SJCRH30 (cell line): ENCODE measurements around the gene EBF4. TPM values are rescaled to one million over a fixed set of nuclear protein-coding genes. Genes with fewer than 3 reads are reported as not detected.
"Not testable (repeated sequence)": the region's sequence is repeated elsewhere in the genome, so short reads cannot be mapped to it uniquely, and the experiment has no call there.

Experiments used
- DNase-seq, 2 experiments: peaks; one replicate each; pipeline ENCODE4 v3.0.0-alpha.2; 2015 to 2020
- H3K27ac ChIP-seq: fragments of 250-450 bp; sonication (Bioruptor Pico); 2 replicates; pipeline ENCODE4 v1.5.1; 2020; ENCODE audit warnings: mild to moderate bottlenecking, moderate library complexity
- H3K27me3 ChIP-seq: fragments of 250-450 bp; sonication (Bioruptor Pico); 2 replicates; pipeline ENCODE4 v1.5.1; 2020; ENCODE audit warnings: mild to moderate bottlenecking, moderate library complexity
- H3K36me3 ChIP-seq: fragments of 250-450 bp; sonication (Bioruptor Pico); 2 replicates; pipeline ENCODE4 v1.5.1; 2020; ENCODE audit warnings: mild to moderate bottlenecking, moderate library complexity
- H3K4me1 ChIP-seq: fragments of 250-450 bp; sonication (Bioruptor Pico); 2 replicates; pipeline ENCODE4 v1.5.1; 2020; ENCODE audit warnings: mild to moderate bottlenecking, moderate library complexity
- H3K4me3 ChIP-seq: fragments of 250-450 bp; sonication (Bioruptor Pico); 2 replicates; pipeline ENCODE4 v1.5.1; 2020; ENCODE audit warnings: mild to moderate bottlenecking, moderate library complexity
- H3K9me3 ChIP-seq: fragments of 250-450 bp; sonication (Bioruptor Pico); replicated peaks from 2 replicates; pipeline ENCODE4 v1.5.1; 2020; ENCODE audit warnings: mild to moderate bottlenecking, moderate library complexity
- total RNA-seq: library from RNA; depleted of rRNA; stranded (reverse); fragments of >200 nt; shearing (Covaris generic); gene quantifications from 2 replicates; pipeline ENCODE4 v1.2.3, GENCODE V29; 2014

Gene EBF4
- total RNA-seq, 1 experiment from 2014 or later: 5.2 TPM

GRCh38 chr20:2658414-2659354 is 33.9 kb upstream of the EBF4 start:
- DNase-seq: peak; percentile 33 to 56
- H3K27ac ChIP-seq: no peak overlapping the region

DNA sequence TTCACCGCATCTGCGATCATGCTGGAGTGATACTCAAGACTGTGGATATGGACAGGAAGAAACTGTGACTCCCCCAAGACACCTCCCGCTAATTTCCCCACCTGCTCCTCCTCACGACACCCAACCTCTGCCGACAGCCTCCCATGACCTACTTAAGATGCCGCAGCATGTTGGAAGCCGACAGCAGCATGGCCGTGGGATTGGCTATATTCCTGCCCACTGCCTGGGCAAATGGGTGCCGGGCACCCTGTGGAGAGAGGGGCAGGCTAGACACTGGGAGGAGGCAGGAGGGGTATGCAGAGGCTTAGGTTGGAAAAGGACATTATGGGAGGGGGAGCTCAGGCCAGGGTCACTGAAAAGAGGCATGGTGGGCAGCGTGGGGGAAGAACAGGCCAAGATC is 33.0 kb upstream of the EBF4 start:
- H3K36me3 ChIP-seq: peaks cover 52% of the 10 kb centered on the region
- no peaks in the 10 kb centered on the region for H3K9me3 ChIP-seq
- no peak overlapping the region for H3K4me3 ChIP-seq
- H3K27ac ChIP-seq: no peak overlapping the region
- H3K27me3 ChIP-seq: no peaks in the 10 kb centered on the region
- H3K4me1 ChIP-seq: peaks cover 4% of the 10 kb centered on the region; the same call in 1 of the 2 replicates
- DNase-seq: no peak

More at GRCh38 chr20:2658414-2659354, 33.9 kb upstream of the EBF4 start:
- Histone ChIP-seq H3K4me3 (no peak overlapping the region), H3K9me3 (no peaks in the 10 kb centered on the region), H3K36me3 (peaks cover 61% of the 10 kb centered on the region), H3K27me3 (no peaks in the 10 kb centered on the region), H3K4me1 (peaks cover 11% of the 10 kb centered on the region)

GRCh38 chr20:2663364-2663886 is 29.2 kb upstream of the EBF4 start:
- DNase-seq: no peak
- H3K36me3 ChIP-seq: peaks cover 14% of the 10 kb centered on the region
- H3K9me3 ChIP-seq: no peaks in the 10 kb centered on the region
- H3K4me1 ChIP-seq: peaks cover 4% of the 10 kb centered on the region; the same call in 1 of the 2 replicates
- peak overlapping the region; percentile 74 for H3K4me3 ChIP-seq
- peak overlapping the region; percentile 81 for H3K27ac ChIP-seq
- no peaks in the 10 kb centered on the region for H3K27me3 ChIP-seq

- Histone ChIP-seq H3K9me3 (no peaks in the 10 kb centered on the region), H3K4me3 (peak within 1 kb of the TSS; percentile 74), H3K27me3 (no peaks in the 10 kb centered on the region), H3K36me3 (peaks cover 10% of the 10 kb centered on the region; the same call in 1 of the 2 replicates), H3K27ac (peak within 1 kb of the TSS; percentile 81), H3K4me1 (peaks cover 4% of the 10 kb centered on the region; the same call in 1 of the 2 replicates)
- peak; percentile 90 to 93 for DNase-seq
These were observed 28.5 kb upstream of the EBF4 start, which contains the start of gene IDH3B for GRCh38 chr20:2663887-2664719. Gene IDH3B (minus strand): TSS chr20:2664216. CDS start chr20:2664188, 28 bp downstream.

DNA sequence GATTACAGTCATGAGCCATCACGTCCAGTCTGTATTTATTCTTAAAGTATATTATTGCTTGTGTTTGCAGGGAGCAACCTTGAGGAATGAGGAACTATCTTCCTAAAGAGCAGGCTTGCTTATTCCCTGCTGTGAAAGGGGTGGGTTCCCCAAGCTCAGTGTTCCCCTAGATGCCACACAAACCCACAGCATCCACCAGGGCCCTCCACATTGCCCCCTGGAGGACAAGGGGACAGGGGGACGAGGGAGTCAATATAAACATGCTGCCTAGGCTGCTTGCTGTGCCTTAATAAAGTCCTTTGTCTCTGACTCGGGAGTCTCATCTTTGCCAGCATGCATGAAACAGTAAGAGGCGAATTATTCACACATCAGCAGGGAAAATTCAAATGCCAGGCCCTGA is 20.6 kb upstream of the EBF4 start:
- Histone ChIP-seq H3K4me1 (no peaks in the 10 kb centered on the region), H3K27me3 (no peaks in the 10 kb centered on the region; the same call in 1 of the 2 replicates), H3K36me3 (no peaks in the 10 kb centered on the region), H3K27ac (no peak overlapping the region), H3K9me3 (no peaks in the 10 kb centered on the region), H3K4me3 (no peak overlapping the region)
- peak in 1 of 2 experiments; percentile 56 for DNase-seq

- DNase-seq: no peak
- H3K9me3 ChIP-seq: no peaks in the 10 kb centered on the region
- H3K36me3 ChIP-seq: no peaks in the 10 kb centered on the region
- no peak overlapping the region for H3K27ac ChIP-seq
- H3K4me3 ChIP-seq: no peak overlapping the region
- H3K27me3 ChIP-seq: no peaks in the 10 kb centered on the region; the same call in 1 of the 2 replicates
- no peaks in the 10 kb centered on the region for H3K4me1 ChIP-seq
These were observed 20.1 kb upstream of the EBF4 start for GRCh38 chr20:2672446-2672845.

DNA sequence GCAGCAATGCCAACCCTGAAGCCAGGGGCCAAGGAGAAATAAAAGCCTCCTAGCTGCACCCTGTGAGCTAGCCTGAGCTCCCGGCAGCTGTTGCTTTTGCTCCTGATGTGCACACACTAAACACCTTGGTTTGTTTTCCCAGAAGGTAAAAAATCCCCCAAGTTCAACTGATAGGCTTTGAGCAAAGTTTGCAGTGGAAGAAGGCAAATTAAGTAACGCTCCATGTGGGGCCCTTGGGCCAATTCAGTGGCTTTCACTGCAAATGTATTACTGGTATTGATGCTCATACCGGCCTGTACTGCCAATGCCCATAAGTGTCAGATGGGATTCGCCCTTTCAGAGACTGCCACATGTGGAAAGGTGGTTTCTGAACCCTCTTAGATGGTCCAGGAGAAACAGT is 19.1 kb upstream of the EBF4 start:
- no peak for DNase-seq
- H3K4me1 ChIP-seq: no peaks in the 10 kb centered on the region
- no peaks in the 10 kb centered on the region; the same call in 1 of the 2 replicates for H3K27me3 ChIP-seq
- H3K27ac ChIP-seq: no peak overlapping the region
- no peaks in the 10 kb centered on the region for H3K36me3 ChIP-seq
- H3K4me3 ChIP-seq: no peak overlapping the region
- H3K9me3 ChIP-seq: no peaks in the 10 kb centered on the region

DNA sequence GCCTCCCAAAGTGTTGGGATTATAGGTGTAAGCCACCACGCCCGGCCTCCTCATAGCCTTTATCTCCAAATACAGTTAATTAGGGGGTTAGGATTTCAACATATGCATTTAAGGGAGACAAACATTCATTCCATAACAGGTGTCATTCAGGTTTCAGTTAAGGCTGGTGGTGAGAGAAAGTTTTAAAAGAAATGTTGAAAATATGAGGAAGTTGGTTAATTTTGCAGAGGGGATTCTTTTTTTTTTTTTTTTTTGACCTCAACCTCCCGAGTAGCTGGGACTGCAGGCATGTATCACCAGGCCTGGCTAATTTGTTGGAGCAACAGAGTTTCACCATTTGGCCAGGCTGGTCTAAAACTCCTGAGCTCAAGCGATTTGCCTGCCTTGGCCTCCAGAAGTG is 12.5 kb upstream of the EBF4 start:
- no peaks in the 10 kb centered on the region for H3K36me3 ChIP-seq
- DNase-seq: no peak
- H3K4me1 ChIP-seq: no peaks in the 10 kb centered on the region
- H3K27ac ChIP-seq: no peak overlapping the region
- no peaks in the 10 kb centered on the region for H3K9me3 ChIP-seq
- H3K4me3 ChIP-seq: no peak overlapping the region
- H3K27me3 ChIP-seq: no peaks in the 10 kb centered on the region

DNA sequence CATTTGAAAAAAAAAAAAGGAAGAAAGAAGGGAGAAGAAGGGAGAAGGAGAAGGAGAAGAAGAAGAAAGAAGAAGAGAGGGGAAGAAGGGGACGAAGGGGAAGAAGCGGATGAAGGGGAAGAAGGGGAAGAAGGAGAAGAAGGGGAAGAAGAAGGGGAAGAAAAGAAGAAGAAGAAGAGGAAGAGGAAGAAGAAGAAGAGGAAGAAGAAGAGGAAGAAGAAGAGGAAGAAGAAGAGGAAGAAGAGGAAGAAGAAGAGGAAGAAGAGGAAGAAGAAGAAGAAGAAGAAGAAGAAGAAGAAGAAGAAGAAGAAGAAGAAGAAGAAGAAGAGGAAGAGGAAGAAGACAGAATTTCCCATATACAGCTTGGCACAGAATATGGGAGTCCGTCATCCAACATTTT is 10.5 kb upstream of the EBF4 start:
- not testable (repeated sequence) for H3K4me1 ChIP-seq, DNase-seq, H3K36me3 ChIP-seq, H3K4me3 ChIP-seq, H3K9me3 ChIP-seq, H3K27ac ChIP-seq, H3K27me3 ChIP-seq

- H3K4me3 ChIP-seq, DNase-seq, H3K36me3 ChIP-seq, H3K9me3 ChIP-seq, H3K4me1 ChIP-seq, H3K27me3 ChIP-seq, H3K27ac ChIP-seq: not testable (repeated sequence)
These were observed 7.8 kb upstream of the EBF4 start for GRCh38 chr20:2684817-2685216.

DNA sequence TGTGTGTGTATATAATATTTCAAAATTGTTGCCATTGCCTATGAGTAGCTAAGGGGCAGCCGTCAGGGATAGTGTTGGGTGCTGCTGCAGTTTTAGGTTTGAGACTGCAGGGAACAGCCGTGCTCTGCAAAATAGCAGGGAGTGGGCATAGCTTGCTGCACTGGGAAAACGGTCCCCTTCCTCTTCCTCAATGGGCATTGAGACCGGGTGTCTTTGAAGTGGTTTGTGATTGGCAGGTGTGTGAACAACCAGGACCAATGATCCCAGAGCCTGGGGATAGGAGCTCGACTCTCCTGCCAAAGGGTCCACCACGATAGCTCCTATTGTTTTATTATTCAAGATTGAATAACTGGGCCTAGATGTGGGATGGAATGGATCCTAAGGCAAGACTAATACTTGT is 5.1 kb upstream of the EBF4 start:
- Histone ChIP-seq H3K36me3 (no peaks in the 10 kb centered on the region), H3K27me3 (no peaks in the 10 kb centered on the region), H3K4me1 (0 out of 2 replicates have a peak, but pooled peaks cover 2% of the 10 kb centered on the region), H3K9me3 (no peaks in the 10 kb centered on the region), H3K27ac (no peak overlapping the region), H3K4me3 (no peak overlapping the region)
- no peak for DNase-seq

DNA sequence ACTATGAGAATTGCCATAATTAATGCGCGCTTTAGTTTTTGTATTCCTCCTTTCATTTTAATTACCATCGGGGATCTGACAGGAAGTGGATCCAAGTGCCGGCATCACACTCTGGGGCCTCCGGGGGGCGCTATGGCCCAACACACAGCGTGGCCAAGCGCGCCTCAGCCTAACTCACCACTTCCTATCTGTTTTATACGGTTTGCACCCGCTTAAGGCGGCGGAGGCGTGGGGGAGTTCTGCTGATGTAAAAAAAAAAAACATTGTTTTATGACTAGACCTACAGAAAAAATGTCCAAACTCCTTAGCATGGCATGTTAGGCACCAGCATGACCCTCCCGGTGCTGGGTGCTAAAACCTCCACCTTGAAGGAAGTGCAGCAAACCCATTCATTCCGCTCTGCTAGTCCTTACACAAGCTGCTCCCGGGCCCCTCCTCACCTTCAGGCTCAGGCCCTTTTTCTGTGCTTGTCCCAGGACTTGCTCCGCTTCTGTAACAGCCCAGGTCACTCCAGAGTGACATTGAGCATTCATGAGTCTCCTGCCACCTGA is 4.5 kb upstream of the EBF4 start:
- H3K27me3 ChIP-seq: no peaks in the 10 kb centered on the region
- H3K4me3 ChIP-seq: no peak overlapping the region
- DNase-seq: peak; percentile 63 to 82
- H3K27ac ChIP-seq: no peak overlapping the region
- 0 out of 2 replicates have a peak, but pooled peaks cover 2% of the 10 kb centered on the region for H3K4me1 ChIP-seq
- H3K36me3 ChIP-seq: no peaks in the 10 kb centered on the region
- H3K9me3 ChIP-seq: no peaks in the 10 kb centered on the region

DNA sequence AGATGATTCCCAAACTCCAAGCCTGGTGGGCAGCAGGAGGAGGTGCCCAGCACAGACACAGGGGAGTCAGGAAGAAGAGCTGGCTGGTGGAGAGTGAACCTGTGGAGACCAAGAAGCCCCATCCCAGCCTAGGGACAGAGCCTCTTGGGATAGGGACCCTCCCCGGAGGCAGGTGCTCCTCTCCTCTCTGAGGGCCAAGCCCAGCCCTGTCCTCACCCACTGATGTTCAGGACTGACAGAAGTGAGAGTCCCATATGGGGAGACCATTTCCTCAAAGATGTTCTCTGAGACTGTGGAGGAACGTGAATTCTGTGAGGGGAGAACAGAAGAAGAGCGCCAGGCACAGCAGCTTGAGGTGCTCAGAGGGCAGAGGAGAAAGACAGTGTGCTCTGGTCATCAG is 2.4 kb upstream of the EBF4 start:
- peaks cover 10% of the 10 kb centered on the region for H3K4me1 ChIP-seq
- H3K36me3 ChIP-seq: no peaks in the 10 kb centered on the region
- no peak overlapping the region for H3K27ac ChIP-seq
- H3K9me3 ChIP-seq: no peaks in the 10 kb centered on the region
- no peaks in the 10 kb centered on the region for H3K27me3 ChIP-seq
- no peak overlapping the region for H3K4me3 ChIP-seq
- no peak for DNase-seq

GRCh38 chr20:2690718-2691117 is 1.9 kb upstream of the EBF4 start:
- Histone ChIP-seq H3K27me3 (no peaks in the 10 kb centered on the region), H3K9me3 (no peaks in the 10 kb centered on the region), H3K4me3 (no peak overlapping the region), H3K27ac (no peak overlapping the region), H3K4me1 (peaks cover 10% of the 10 kb centered on the region), H3K36me3 (no peaks in the 10 kb centered on the region)
- DNase-seq: no peak
